Stomach (tissue), 4 donors: ENCODE data around the gene ANKS1A.

Experiments
- POLR2A ChIP-seq, 4 donors: fragments of 450-650 bp; IDR thresholded peaks; one replicate each; pipeline ENCODE4 v1.6.1; 2016; ENCODE audit warnings: antibody characterized with exemption in 4 of 4, control low read depth in 2 of 4, mild to moderate bottlenecking in 1 of 4, moderate library complexity in 1 of 4
- TF ChIP-seq, protein P1 (sequence below), 7 experiments: fragments of 450-650 bp in 4 of 7; fragments of 200-600 bp in 3 of 7; sonication (generic) in 3 of 7; IDR thresholded peaks; one replicate each; pipeline ENCODE4 v1.5.1; 2016 to 2019; ENCODE audit warnings: antibody characterized with exemption in 7 of 7, control low read depth in 2 of 7, mild to moderate bottlenecking in 1 of 7

DNA sequence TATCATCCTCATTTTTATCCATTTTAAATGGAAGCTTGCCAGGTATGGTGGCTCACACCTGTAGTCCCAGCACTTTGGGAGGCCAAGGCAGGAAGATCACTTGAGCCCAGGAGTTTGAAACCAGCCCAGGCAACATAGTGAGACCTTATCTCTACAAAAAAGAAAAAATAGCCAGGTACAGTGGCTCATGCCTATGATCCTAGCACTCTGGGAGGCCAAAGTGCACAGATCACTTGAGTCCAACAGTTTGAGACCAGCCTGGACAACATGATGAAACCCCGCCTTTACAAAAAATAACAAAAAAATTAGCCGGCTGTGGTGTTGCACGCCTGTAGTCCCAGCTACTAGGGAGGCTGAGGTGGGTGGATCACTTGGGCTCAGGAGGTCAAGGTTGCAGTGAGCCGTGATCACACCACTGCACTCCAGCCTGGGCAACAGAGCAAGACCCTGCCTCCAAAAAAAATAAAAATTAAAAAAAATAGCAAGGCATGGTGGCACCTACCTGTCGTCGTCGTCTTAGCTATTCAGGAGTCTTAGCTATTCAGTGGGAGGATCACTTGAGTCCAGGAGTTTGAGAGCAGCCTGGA is 163.0 kb downstream of the ANKS1A start:
- TF ChIP-seq, protein P1, sequence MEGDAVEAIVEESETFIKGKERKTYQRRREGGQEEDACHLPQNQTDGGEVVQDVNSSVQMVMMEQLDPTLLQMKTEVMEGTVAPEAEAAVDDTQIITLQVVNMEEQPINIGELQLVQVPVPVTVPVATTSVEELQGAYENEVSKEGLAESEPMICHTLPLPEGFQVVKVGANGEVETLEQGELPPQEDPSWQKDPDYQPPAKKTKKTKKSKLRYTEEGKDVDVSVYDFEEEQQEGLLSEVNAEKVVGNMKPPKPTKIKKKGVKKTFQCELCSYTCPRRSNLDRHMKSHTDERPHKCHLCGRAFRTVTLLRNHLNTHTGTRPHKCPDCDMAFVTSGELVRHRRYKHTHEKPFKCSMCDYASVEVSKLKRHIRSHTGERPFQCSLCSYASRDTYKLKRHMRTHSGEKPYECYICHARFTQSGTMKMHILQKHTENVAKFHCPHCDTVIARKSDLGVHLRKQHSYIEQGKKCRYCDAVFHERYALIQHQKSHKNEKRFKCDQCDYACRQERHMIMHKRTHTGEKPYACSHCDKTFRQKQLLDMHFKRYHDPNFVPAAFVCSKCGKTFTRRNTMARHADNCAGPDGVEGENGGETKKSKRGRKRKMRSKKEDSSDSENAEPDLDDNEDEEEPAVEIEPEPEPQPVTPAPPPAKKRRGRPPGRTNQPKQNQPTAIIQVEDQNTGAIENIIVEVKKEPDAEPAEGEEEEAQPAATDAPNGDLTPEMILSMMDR (IDR thresholded peaks at IDR 0.05), result no peak
- TF ChIP-seq POLR2A (IDR thresholded peaks at IDR 0.05), result no peak
